ENCODE results near the gene C3orf49.

C3orf49 gene

DNA sequence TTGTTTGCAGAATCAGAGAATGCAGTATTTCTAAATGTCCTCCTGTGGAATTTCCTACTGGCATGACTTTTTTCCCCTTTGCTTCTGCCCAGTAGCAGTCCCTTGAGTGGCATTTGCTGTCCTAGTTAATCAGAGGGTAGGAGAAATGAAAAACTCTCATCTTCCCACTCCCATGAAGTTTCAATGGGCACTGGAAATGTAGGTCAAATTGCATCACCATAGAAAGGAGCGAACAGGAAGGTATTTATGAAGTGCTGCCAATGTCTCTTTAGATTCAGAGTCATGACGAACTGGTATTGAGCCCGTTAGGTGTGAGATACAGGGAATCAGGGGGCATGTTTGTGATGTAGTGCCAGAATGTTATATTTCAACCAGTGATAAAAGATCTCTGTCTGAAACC, 67.8 kb downstream of the C3orf49 start:
- DNase-seq = no peak
- Histone ChIP-seq H3K4me3 (no peak overlapping the region), H3K9me3 (no peaks in the 10 kb centered on the region), H3K27ac (no peak overlapping the region), H3K4me1 (peaks cover 0 to 15% (median 9%) of the 10 kb centered on the region in 4 donors), H3K27me3 (no peaks in the 10 kb centered on the region), H3K36me3 (peaks cover 0 to 3% (median 0%) of the 10 kb centered on the region in 3 donors)
- intact Hi-C loops (cut with DNase I; ENCODE audit: low total_unique reads) = no loop called here
- TF ChIP-seq, protein P1, sequence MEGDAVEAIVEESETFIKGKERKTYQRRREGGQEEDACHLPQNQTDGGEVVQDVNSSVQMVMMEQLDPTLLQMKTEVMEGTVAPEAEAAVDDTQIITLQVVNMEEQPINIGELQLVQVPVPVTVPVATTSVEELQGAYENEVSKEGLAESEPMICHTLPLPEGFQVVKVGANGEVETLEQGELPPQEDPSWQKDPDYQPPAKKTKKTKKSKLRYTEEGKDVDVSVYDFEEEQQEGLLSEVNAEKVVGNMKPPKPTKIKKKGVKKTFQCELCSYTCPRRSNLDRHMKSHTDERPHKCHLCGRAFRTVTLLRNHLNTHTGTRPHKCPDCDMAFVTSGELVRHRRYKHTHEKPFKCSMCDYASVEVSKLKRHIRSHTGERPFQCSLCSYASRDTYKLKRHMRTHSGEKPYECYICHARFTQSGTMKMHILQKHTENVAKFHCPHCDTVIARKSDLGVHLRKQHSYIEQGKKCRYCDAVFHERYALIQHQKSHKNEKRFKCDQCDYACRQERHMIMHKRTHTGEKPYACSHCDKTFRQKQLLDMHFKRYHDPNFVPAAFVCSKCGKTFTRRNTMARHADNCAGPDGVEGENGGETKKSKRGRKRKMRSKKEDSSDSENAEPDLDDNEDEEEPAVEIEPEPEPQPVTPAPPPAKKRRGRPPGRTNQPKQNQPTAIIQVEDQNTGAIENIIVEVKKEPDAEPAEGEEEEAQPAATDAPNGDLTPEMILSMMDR (IDR thresholded peaks at IDR 0.05) = no peak

DNA sequence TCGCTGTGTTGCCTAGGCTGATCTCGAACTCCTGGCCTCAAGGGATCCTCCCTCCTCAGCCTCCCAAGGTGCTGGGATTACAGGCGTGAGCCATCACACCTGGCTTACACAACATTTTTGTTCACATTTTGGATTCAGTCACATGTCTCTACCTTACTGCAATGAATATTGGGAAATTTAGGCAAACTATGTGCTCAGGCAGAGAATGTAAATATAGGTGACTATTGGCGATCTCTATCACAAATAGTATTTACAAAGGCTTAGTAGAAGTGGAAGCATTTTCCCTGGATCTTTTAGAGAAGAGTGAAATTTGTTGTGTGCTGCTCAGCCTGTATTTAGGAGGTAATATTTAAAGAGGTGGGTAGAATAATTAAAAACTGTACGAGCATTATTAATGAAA, 72.4 kb downstream of the C3orf49 start:
- TF ChIP-seq, protein P1 (IDR thresholded peaks at IDR 0.05) = no peak
- intact Hi-C loops (cut with DNase I; ENCODE audit: low total_unique reads) = no loop called here
- no peak overlapping the region for H3K4me3 ChIP-seq
- H3K9me3 ChIP-seq = no peaks in the 10 kb centered on the region
- peaks cover 0 to 4% (median 0%) of the 10 kb centered on the region in 3 donors for H3K36me3 ChIP-seq
- no peaks in the 10 kb centered on the region for H3K27me3 ChIP-seq
- peaks cover 0 to 42% (median 13%) of the 10 kb centered on the region in 4 donors for H3K4me1 ChIP-seq
- H3K27ac ChIP-seq = no peak overlapping the region
- no peak for DNase-seq

DNA sequence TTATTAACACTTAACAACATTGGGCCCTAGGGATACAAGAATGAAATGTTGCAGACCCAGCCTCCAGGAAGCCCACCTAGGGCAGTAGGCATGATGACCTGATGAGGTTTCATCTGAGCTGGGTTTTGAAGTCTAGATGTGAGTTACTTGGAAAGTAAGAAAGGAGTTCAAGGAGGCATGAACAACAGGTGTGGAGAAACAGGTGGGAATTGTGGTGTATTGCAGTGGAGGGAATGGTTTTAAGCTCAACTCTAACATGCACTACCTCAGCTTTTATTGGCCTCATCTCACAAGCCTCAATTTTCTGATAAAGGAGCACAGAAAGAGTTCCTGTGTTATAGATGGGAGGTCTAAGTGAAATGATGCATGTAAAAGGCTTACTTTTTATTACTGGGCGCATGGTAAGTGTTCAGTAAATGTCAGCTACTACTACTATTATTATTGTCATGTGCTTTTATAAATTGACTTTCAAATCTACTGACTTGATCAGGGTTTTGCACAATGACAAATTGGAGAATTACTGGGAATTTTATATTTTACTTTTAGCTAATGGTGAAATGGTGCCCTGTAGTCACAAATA, 73.8 kb downstream of the C3orf49 start:
- H3K4me3 ChIP-seq = no peak overlapping the region
- H3K27ac ChIP-seq = no peak overlapping the region
- intact Hi-C loops (cut with DNase I; ENCODE audit: low total_unique reads) = no loop called here
- no peaks in the 10 kb centered on the region for H3K27me3 ChIP-seq
- TF ChIP-seq, protein P1 (IDR thresholded peaks at IDR 0.05) = no peak
- no peaks in the 10 kb centered on the region for H3K9me3 ChIP-seq
- peaks cover 0 to 42% (median 10%) of the 10 kb centered on the region in 4 donors for H3K4me1 ChIP-seq
- H3K36me3 ChIP-seq = peaks cover 0 to 4% (median 0%) of the 10 kb centered on the region in 3 donors
- DNase-seq = no peak

GRCh38 chr3:63895422-63896189, 76.5 kb downstream of the C3orf49 start:
- no peak for DNase-seq
- H3K36me3 ChIP-seq = peaks cover 0 to 11% (median 4%) of the 10 kb centered on the region in 3 donors
- H3K27ac ChIP-seq = peak overlapping the region in 1 of 2 donors; percentile 5
- no peaks in the 10 kb centered on the region for H3K9me3 ChIP-seq
- no peak overlapping the region for H3K4me3 ChIP-seq
- peaks cover 0 to 42% (median 10%) of the 10 kb centered on the region in 4 donors for H3K4me1 ChIP-seq
- H3K27me3 ChIP-seq = no peaks in the 10 kb centered on the region
- intact Hi-C loops (cut with DNase I; ENCODE audit: low total_unique reads) = no loop called here
- TF ChIP-seq, protein P1 (IDR thresholded peaks at IDR 0.05) = no peak

DNA sequence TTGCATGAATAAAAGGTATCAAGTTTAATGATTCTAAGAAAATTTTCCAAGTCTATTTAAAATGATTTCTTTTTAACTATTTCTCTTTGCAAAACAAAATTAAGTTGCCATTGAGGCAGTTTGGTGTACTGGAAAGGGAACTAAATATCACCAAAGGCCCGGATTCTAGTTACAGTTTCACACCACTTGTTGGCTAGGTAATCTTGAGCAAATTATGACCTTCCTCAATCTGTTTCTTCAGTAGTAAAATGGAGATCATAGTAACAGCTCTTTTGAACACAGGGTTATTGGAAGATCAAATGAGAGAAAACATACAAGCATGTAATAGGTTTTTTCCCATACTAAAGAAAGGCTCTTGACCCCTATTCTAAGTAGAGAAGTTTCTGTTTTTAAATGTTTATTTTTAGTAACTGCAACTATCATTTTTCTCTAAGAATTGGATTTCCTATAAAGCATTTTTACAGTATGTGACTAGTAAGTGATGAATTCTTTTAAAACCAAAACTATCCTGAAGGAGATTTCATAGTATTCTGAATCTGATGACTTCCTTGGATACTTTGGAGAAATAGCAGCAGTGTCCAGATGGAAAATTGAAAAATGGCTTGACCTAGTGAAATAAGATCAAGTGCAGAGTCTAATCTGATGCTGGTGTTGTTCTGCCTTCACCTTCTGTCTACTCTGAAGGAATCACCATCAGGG, 77.4 kb downstream of the C3orf49 start:
- Histone ChIP-seq H3K36me3 (peaks cover 0 to 11% (median 4%) of the 10 kb centered on the region in 3 donors), H3K4me3 (no peak overlapping the region), H3K4me1 (peaks cover 0 to 42% (median 10%) of the 10 kb centered on the region in 4 donors), H3K27ac (no peak overlapping the region), H3K9me3 (no peaks in the 10 kb centered on the region), H3K27me3 (no peaks in the 10 kb centered on the region)
- DNase-seq = no peak
- intact Hi-C loops (cut with DNase I; ENCODE audit: low total_unique reads) = no loop called here
- TF ChIP-seq, protein P1 (IDR thresholded peaks at IDR 0.05) = no peak

Data from tibial artery (tissue), 4 donors.